Rectal smooth muscle tissue (tissue), 1 donor: ENCODE data around the gene TSPAN7.

Experiments
- H3K27ac ChIP-seq: one replicate; pipeline ENCODE4 v1.7.0; 2013; ENCODE audit warnings: low read depth, low read length, inconsistent platforms
- H3K27me3 ChIP-seq: one replicate; pipeline ENCODE4 v1.7.0; 2013; ENCODE audit warnings: low read length; ENCODE audit not compliant: control insufficient read depth, insufficient read depth
- H3K36me3 ChIP-seq: one replicate; pipeline ENCODE4 v1.7.0; 2013; ENCODE audit warnings: low read length; ENCODE audit not compliant: control insufficient read depth, insufficient read depth
- H3K4me1 ChIP-seq: one replicate; pipeline ENCODE4 v1.7.0; 2013; ENCODE audit warnings: low read length; ENCODE audit not compliant: control insufficient read depth, insufficient read depth
- H3K4me3 ChIP-seq: one replicate; pipeline ENCODE4 v1.7.0; 2013; ENCODE audit warnings: low read length
- H3K9ac ChIP-seq: one replicate; pipeline ENCODE4 v1.7.0; 2013; ENCODE audit warnings: low read length

Gene TSPAN7

DNA sequence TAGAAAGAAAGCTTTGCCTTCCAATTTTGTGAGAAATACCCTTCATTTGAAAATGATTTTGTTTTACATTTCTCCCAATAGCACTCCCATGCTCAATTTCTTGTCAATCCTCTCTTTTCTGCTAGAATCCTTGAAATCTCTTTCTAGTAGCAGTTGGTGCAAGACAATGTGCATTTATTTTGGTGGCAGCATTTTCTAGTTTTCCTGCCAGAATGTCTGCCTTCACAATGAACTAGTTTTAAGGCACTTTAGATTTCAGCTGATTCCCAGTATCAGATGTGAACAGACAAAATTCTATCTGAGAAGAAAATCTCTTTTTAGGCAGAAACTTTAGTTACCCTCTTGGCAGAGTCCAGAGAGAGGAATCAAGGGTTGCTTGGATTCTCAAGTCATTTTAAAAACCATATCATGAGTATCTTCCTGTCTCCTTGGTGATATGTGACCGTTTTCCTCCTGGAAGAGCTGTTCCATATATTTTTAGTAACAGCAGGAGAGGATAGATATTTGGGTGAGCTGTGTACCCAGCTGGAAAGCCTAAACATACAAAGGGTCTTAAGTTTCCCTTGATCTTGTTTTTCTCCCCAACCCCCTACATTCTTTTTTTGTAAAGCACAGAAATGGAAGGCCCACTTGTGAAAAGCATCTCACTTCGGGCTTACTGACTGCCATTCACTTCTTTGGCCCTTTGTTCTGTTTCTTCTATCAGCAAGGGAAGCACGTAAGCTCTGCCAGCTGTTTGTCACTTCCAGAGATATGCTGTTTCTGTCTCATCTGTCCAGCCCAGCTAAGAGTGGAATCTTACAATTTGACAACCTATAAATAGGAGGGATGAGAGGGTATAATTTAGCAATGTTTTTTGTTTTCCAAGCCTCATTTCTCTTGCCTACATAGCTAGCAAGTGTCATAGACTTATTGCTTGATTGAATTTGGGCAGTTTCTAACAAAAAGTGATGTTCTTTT, 38.7 kb downstream of the TSPAN7 start:
- H3K9ac ChIP-seq = no peak overlapping the region
- H3K4me1 ChIP-seq = no peaks in the 10 kb centered on the region
- no peak overlapping the region for H3K27ac ChIP-seq
- H3K36me3 ChIP-seq = no peaks in the 10 kb centered on the region
- peaks cover 2% of the 10 kb centered on the region for H3K27me3 ChIP-seq
- H3K4me3 ChIP-seq = no peak overlapping the region

DNA sequence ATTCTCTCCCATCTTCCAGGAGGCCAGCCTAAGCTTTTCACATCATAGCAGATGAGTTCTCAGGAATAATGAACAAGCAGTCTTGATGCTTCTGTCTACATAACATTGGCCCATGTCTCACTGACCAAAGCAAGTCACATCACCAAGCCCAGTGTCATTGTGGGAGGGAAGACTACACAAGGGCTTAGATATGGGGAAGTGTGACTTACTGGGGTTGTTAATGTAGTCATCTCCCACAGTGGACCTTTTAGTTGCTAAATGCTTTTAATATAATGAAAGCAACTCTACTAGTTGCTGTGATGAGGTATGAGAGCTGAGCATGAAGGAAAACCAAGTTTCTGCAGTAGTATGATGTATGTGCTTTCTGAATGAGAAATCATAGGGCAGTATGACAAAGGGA, 40.5 kb downstream of the TSPAN7 start:
- H3K36me3 ChIP-seq = no peaks in the 10 kb centered on the region
- H3K4me3 ChIP-seq = no peak overlapping the region
- no peak overlapping the region for H3K27ac ChIP-seq
- H3K27me3 ChIP-seq = peaks cover 2% of the 10 kb centered on the region
- no peak overlapping the region for H3K9ac ChIP-seq
- H3K4me1 ChIP-seq = no peaks in the 10 kb centered on the region

DNA sequence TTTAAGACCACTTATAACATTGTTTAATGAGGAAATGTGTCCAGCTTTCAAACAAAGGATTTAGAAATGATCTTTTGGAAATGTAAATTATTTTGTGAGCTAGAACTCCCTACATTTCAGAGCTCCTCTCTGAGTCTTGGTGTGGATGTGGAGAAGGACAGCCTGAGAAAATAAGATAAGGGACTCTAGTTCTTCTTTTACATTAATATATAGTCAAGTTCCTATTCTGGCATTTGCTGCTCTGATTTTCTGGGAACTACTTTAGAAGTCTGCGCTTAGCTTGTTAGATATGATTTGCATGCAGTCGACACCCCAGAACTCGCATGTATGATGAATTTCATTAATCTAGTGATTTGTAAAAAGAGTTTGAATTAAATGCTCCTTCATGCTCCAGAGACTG, 45.5 kb downstream of the TSPAN7 start:
- H3K4me1 ChIP-seq = no peaks in the 10 kb centered on the region
- H3K4me3 ChIP-seq = no peak overlapping the region
- no peak overlapping the region for H3K9ac ChIP-seq
- peaks cover 2% of the 10 kb centered on the region for H3K27me3 ChIP-seq
- H3K36me3 ChIP-seq = no peaks in the 10 kb centered on the region
- H3K27ac ChIP-seq = no peak overlapping the region

DNA sequence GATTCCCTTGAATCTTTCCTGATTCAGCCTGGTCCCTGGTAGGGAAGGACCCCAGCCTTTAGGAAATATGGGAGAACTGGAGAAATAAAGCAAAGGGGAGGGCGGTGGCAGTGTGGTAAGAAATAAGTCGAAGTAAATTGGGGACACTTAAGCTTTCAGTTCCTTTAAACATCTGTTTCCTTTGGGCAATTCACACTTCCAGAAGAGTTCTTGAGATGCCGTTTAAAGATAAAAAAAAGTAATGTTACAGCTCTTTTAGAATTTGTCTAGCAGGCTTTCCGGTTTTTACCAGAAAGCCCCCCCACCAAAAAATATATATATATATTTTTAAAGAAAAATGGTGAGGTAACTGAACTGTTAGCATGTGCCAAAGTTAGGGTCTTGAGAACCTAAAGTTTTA, 46.6 kb downstream of the TSPAN7 start:
- Histone ChIP-seq H3K9ac (no peak overlapping the region), H3K27me3 (peaks cover 2% of the 10 kb centered on the region), H3K36me3 (no peaks in the 10 kb centered on the region)

DNA sequence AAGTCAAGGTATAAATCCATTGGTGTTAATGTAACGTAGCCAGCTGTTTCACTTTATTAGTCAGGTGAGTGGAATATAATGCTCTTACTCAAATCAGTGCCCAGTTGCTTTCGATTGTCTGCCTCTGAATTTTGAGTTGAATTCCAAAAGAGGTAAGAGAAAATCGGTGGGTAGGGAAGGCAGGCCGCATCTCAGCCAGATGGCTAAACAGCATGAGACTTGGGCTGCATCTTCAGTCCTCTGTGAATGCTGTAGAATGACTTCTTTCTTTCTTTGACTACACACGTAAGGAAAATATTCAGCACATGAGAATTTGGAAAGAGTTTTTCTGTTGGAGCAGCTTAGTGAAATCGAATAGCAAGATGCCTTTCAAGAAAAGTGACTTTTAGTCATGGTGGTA, 49.5 kb downstream of the TSPAN7 start:
- Histone ChIP-seq H3K36me3 (no peaks in the 10 kb centered on the region), H3K9ac (no peak overlapping the region), H3K4me1 (no peaks in the 10 kb centered on the region), H3K4me3 (no peak overlapping the region), H3K27ac (no peak overlapping the region), H3K27me3 (no peaks in the 10 kb centered on the region)

More for the DNA sequence above, 46.6 kb downstream of the TSPAN7 start:
- Histone ChIP-seq H3K4me3 (no peak overlapping the region), H3K4me1 (no peaks in the 10 kb centered on the region), H3K27ac (no peak overlapping the region)

DNA sequence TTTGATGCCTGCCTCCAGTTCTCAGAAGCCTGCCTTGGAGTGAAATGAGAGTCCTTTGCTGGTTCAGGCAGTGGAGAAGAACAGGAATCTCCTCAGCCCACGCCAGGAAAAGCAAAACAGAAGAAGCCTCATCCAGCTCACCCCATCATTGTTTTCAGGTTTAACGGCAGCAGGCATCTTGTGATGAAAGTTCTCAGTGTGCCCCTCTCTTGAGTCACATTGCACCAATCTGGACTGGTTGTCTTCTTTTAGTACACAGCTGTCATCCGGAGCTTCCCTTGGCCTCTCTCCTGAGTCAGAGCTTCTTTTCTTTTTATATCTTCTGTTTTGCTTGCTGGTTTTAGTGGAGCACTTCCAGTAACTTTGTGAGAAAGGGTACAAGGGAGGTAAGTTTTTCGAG, 50.9 kb downstream of the TSPAN7 start:
- Histone ChIP-seq H3K36me3 (no peaks in the 10 kb centered on the region), H3K9ac (no peak overlapping the region), H3K27me3 (no peaks in the 10 kb centered on the region), H3K27ac (no peak overlapping the region), H3K4me1 (no peaks in the 10 kb centered on the region), H3K4me3 (no peak overlapping the region)

DNA sequence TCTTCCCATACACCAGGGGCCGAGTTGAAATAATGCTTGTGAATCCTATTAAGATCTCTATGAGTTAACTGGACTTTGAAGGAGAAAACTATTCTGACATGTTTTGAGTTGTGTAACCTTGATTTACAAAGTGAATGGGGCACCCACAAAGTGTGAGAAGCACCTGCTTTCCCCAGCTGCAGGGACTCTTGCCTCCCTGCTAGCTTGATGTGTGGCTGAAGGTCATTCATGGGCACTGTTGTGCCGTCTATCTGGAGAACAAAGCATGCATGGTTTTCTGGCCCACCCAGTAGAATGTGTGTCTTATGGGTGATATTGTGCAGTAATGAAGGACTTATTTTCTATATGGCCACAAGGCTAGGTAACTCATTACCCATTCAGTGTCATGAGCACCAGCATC, 53.1 kb downstream of the TSPAN7 start:
- Histone ChIP-seq H3K4me1 (no peaks in the 10 kb centered on the region), H3K9ac (no peak overlapping the region), H3K27ac (no peak overlapping the region), H3K36me3 (no peaks in the 10 kb centered on the region), H3K27me3 (no peaks in the 10 kb centered on the region), H3K4me3 (no peak overlapping the region)

DNA sequence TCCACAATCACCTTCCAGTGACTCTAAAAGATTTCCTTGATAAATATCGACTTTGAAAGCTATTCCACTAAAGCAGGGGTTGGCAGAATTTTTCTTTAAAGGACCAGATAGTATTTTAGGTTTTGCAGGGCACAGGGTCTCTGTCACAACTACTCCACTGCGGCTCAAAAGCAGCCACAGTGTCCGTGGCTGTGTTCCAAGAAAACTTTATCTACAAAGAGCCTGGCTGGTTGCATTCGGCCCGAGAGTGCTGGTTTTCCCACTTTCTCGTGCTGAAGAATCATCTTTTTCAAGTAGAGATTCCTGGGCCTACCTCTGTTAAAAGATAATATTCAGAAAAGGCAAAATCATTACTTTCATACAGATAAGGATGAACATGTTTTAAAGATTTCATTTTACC, 55.6 kb downstream of the TSPAN7 start:
- Histone ChIP-seq H3K36me3 (no peaks in the 10 kb centered on the region), H3K4me1 (no peaks in the 10 kb centered on the region), H3K27ac (no peak overlapping the region), H3K9ac (no peak overlapping the region), H3K4me3 (no peak overlapping the region), H3K27me3 (no peaks in the 10 kb centered on the region)

DNA sequence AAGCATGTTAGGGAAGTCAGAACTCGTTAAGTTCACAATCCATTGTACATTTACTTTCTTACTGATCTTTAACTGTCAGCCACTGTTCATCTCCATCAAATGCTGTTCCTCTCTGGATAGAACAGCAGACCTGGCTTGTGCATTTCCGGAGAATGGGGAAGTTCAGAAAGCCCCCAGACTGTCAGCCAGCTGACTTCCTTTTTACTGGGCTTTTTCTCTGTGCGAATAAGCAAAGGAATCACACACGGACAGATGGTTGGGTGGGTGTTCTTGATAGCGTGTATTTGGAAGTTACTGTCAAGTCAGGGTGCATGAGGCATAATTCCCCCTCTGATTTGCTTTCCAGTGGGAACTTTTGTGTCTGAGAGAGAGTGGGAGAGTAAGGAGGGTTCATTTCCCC, 56.8 kb downstream of the TSPAN7 start:
- no peaks in the 10 kb centered on the region for H3K4me1 ChIP-seq
- H3K27me3 ChIP-seq = no peaks in the 10 kb centered on the region
- H3K9ac ChIP-seq = no peak overlapping the region
- no peak overlapping the region for H3K4me3 ChIP-seq
- H3K27ac ChIP-seq = no peak overlapping the region
- no peaks in the 10 kb centered on the region for H3K36me3 ChIP-seq

DNA sequence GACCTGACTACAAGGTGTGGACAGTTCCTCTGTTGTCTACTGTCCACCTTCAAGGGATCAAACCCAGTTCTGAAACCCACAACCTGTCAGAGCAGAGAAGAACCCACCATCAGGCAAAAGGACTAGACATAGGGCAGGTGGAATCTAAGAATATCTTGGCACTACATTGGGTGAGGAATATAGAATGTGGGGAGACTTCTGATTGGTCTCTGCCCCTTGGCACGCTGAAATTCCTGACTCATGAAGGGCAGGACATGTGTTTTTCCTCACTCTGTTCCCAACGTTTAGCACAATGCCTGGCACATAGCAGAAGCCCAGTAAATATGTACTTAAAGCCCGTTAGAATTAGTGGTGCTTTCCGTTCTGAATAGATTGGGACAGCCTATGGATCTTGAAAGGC, 59.3 kb downstream of the TSPAN7 start:
- no peaks in the 10 kb centered on the region for H3K36me3 ChIP-seq
- H3K27me3 ChIP-seq = no peaks in the 10 kb centered on the region
- no peak overlapping the region for H3K27ac ChIP-seq

DNA sequence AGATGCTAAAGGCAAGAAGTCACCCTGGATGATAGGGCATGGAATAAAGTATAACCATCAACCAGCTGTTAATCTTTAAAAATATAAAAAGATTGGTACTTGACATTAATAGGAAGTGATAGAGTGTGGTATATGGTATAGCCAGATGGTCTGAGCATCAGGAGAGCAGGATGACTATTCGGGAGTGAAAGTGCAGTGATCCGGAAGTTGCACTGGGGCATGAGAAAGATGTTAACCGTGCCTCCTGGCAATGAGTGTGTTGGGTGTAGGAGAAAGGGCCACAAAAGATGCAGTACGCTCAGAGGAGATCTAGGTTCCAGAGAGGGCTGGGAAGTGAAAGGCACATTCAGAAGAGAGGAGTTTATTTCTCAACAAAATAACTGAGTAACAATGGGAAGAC, 65.0 kb downstream of the TSPAN7 start:
- no peak overlapping the region for H3K9ac ChIP-seq
- no peak overlapping the region for H3K4me3 ChIP-seq
- H3K27ac ChIP-seq = no peak overlapping the region
- no peaks in the 10 kb centered on the region for H3K27me3 ChIP-seq
- H3K4me1 ChIP-seq = no peaks in the 10 kb centered on the region
- H3K36me3 ChIP-seq = no peaks in the 10 kb centered on the region

More for the DNA sequence above, 59.3 kb downstream of the TSPAN7 start:
- H3K4me1 ChIP-seq = no peaks in the 10 kb centered on the region
- no peak overlapping the region for H3K9ac ChIP-seq
- H3K4me3 ChIP-seq = no peak overlapping the region

DNA sequence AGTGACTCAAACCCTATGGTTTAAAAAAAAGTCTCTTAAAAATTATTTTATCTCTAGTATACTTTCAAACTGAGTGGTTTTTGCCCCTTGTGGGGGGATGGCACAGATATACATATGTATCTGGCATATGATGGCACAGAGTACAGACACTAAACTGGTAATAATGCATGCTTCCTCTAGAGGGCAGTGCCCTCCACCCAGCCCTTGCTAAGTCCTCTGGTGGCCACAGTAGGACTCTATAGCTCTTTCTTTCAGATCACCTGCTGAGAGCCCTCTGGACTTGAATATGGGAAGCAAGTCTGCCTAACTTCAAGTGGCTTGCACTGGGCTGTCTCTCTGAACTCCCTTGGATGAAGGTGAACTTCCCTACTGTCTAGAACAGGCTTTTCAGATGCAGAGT, 66.3 kb downstream of the TSPAN7 start:
- Histone ChIP-seq H3K4me1 (no peaks in the 10 kb centered on the region), H3K27ac (no peak overlapping the region), H3K9ac (no peak overlapping the region), H3K36me3 (no peaks in the 10 kb centered on the region), H3K4me3 (no peak overlapping the region), H3K27me3 (no peaks in the 10 kb centered on the region)

DNA sequence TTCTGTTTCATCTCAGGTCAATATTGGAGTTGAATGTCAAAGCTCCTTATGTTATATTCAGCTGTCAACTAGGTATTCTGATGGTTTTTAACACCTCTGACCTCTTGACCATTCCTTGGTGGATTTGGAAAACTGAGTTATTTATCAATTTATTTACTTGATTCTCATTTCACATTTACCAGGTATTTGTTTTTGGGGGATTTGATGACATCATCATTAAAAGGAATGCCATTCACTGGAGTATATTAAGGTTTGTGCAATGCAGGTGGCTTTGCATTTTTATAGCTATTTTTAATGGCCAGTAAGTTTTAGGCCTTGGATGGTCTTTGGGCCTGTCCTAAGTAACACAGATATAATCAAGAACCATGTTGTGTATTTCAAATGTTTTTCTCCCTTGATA, 67.2 kb downstream of the TSPAN7 start:
- Histone ChIP-seq H3K36me3 (no peaks in the 10 kb centered on the region), H3K4me3 (no peak overlapping the region), H3K4me1 (no peaks in the 10 kb centered on the region), H3K27me3 (no peaks in the 10 kb centered on the region), H3K27ac (no peak overlapping the region), H3K9ac (no peak overlapping the region)
